ENCODE results near the gene CMTM7. TPM values are rescaled to one million over a fixed set of nuclear protein-coding genes. Genes with fewer than 3 reads are reported as not detected.

CMTM7 gene
- total RNA-seq, 1 experiment from 2014 or later, result 62.6 TPM

DNA sequence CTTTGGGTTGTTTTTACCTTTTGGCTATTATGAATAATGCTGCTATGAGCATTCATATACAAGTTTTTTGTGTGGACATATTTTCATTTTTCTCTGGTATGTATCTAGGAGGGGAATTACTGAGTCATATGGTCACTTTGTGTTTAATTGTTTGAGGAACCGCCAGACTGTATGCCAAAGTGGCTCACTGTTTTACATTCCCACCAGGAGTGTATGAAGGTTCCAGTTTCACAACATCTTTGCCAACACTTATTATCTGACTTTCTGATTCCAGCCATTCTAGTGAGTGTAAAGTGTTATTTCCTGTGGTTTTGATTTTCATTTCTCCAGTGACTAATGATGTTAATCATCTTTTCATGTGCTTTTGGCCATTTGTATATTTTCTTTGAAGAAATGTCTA is 51.8 kb downstream of the CMTM7 start:
- no peaks in the 10 kb centered on the region for H3K27me3 ChIP-seq (ENCODE audit: insufficient read depth, low read length)
- DNase-seq (ENCODE audit: low read depth, low spot score), result peak; percentile 46
- CTCF ChIA-PET, result no interaction called here
- intact Hi-C loops (cut with micrococcal nuclease), result no loop called here
- POLR2A ChIA-PET, result no interaction called here
- no peak overlapping the region for H3K4me3 ChIP-seq (replicated peaks in 1 of 2; ENCODE audit: low read depth in 1 of 2, low read length in 2 of 2)
- peak; percentile 83 for TF ChIP-seq CEBPB (IDR thresholded peaks at IDR 0.05; ENCODE audit: low read depth)
- TF ChIP-seq SRF (IDR thresholded peaks at IDR 0.05; ENCODE audit: low read depth), result peak; percentile 52; the same call in 1 of the 2 replicates
- TF ChIP-seq POLR2AphosphoS5 (IDR thresholded peaks at IDR 0.05; ENCODE audit: low read depth, low read length), result no peak
- no peak for TF ChIP-seq EZH2phosphoT487 (IDR thresholded peaks at IDR 0.05; ENCODE audit: borderline replicate concordance)
- peak; percentile 71 for TF ChIP-seq JUND (IDR thresholded peaks at IDR 0.05)
- TF ChIP-seq RAD21 (IDR thresholded peaks at IDR 0.05; ENCODE audit: low read depth), result peak; percentile 20; the same call in 1 of the 2 replicates
- TF ChIP-seq SIN3A (IDR thresholded peaks at IDR 0.05; ENCODE audit: low read depth), result peak; percentile 46; the same call in 1 of the 2 replicates
- TF ChIP-seq, protein P1, sequence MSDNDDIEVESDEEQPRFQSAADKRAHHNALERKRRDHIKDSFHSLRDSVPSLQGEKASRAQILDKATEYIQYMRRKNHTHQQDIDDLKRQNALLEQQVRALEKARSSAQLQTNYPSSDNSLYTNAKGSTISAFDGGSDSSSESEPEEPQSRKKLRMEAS (IDR thresholded peaks at IDR 0.05), result peak; percentile 45
- TF ChIP-seq EZH2 (IDR thresholded peaks at IDR 0.05), result no peak
- TF ChIP-seq FOSL1 (IDR thresholded peaks at IDR 0.05; ENCODE audit: low read depth), result peak; percentile 75
- TF ChIP-seq ZBTB33 (IDR thresholded peaks at IDR 0.05; ENCODE audit: extremely low read depth, insufficient replicate concordance, low read length), result no peak
- TF ChIP-seq SP1 (IDR thresholded peaks at IDR 0.05; ENCODE audit: low read depth), result peak; percentile 70
- peak overlapping the region; percentile 44 for H3K4me2 ChIP-seq (ENCODE audit: low read length)
- peak; percentile 69 for ATAC-seq
- H4K20me1 ChIP-seq (ENCODE audit: insufficient read depth), result peaks cover 9% of the 10 kb centered on the region; the same call in 1 of the 2 replicates
- no peak overlapping the region for H2AFZ ChIP-seq (ENCODE audit: low read depth, low read length, poor library complexity, severe bottlenecking)
- peaks cover 89% of the 10 kb centered on the region for H3K79me2 ChIP-seq (ENCODE audit: insufficient read depth, low read length)
- RAD21 ChIA-PET (ENCODE audit: low non-redundant PET in 1 of 2, low total read pairs in 2 of 2, uncharacterized antibody in 2 of 2, unreplicated experiment in 2 of 2), result no interaction called here
- peak overlapping the region; percentile 3; the same call in 1 of the 2 replicates for H3K27ac ChIP-seq (ENCODE audit: low read depth, low read length)
- no peak overlapping the region for H3K9ac ChIP-seq (ENCODE audit: low read length)
- BruUV-seq (replicated peaks), result no TSS peak
- peaks cover 0 to 18% of the 10 kb centered on the region in 2 experiments; a peak in 2 of 4 replicates for H3K36me3 ChIP-seq (ENCODE audit: control insufficient read depth in 1 of 2, insufficient read depth in 2 of 2, low read length in 2 of 2)
- no peaks in the 10 kb centered on the region for H3K9me2 ChIP-seq (ENCODE audit: insufficient read depth)
- H3K9me3 ChIP-seq (ENCODE audit: control insufficient read depth in 1 of 2, insufficient read depth in 1 of 2, low read depth in 1 of 2, low read length in 2 of 2), result no peaks in the 10 kb centered on the region
- peaks cover 2 to 56% of the 10 kb centered on the region in 2 experiments; a peak in 2 of 4 replicates for H3K4me1 ChIP-seq (ENCODE audit: control insufficient read depth in 1 of 2, insufficient read depth in 2 of 2, low read length in 2 of 2)

Measured in HCT116 (cell line).